Subcutaneous adipose tissue (tissue), 4 donors: ENCODE measurements around the gene SPRY2. TPM values are rescaled to one million over a fixed set of nuclear protein-coding genes. Genes with fewer than 3 reads are reported as not detected.

Experiments used
- CTCF ChIP-seq: fragments of 450-650 bp; IDR thresholded peaks from one replicate; pipeline ENCODE4 v1.5.1; 2016; ENCODE audit warnings: low read depth, mild to moderate bottlenecking, control low read depth, antibody characterized with exemption, moderate library complexity
- small RNA-seq: library from RNA; depleted of rRNA; stranded (forward); fragments of <200 nt; gene quantifications from one replicate; pipeline ENCODE3, GENCODE V24; 2016
- total RNA-seq, 4 donors: library from RNA; depleted of rRNA; stranded (reverse); fragments of >200 nt; gene quantifications; one replicate each; pipeline ENCODE4 v1.1.0, GENCODE V29; 2016

Gene SPRY2
- total RNA-seq, 4 donors from 2014 or later: 48.3 to 84.9 (median 68.0) TPM

DNA sequence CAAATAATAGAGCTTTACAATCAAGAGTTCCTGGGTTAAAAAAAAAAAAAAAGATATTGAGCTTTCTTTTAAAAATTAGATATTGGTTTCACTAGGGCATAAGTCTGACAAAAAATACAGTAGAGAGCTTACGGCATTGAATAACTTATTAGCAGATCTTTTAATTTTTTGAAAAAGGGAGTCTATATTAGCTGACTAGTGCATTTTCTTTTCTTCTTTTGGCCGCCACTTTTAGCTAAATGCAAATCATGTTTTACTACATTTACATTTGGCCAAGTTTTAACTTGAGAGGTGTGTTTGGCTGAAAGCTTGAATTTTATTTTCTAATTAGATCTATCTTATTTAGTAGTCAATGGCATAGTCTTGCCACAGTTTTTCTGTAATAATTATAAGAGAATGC is 43.4 kb downstream of the SPRY2 start:
- no peak for TF ChIP-seq CTCF

- no peak for TF ChIP-seq CTCF
Observed at GRCh38 chr13:80297094-80297493, 43.8 kb downstream of the SPRY2 start.

DNA sequence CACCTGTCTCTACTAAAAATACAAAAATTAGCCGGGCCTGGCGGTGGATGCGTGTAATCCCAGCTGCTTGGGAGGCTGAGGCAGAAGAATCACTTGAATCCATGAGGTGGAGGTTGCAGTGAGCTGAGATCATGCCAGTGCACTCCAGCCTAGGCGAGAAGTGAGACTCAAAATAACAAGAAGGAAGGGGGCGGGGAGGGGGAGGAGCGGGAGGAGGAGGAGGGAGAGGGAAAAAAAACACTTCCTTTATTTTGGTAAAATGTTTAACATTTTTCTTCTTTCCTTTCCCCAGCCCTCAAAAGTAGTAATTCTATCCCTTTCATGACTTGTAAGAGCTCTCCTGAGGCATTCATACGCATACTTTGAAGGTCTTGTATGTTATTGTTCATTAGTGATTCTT is 44.3 kb downstream of the SPRY2 start:
- no peak for TF ChIP-seq CTCF

- no peak for TF ChIP-seq CTCF
Observed at GRCh38 chr13:80290591-80290990, 50.3 kb downstream of the SPRY2 start.

Small RNAs within 50 kb of the gene (small RNA-seq; reads per million reads assigned to genes)
- not detected for gene RNU6-61P
